WTC11 (cell line): ENCODE data around the gene MED22.
"Not testable (repeated sequence)": the region's sequence is repeated elsewhere in the genome, so short reads cannot be mapped to it uniquely, and the experiment has no call there.

Experiments used
- CTCF ChIP-seq: fragments of 200-600 bp; IDR thresholded peaks from 2 replicates; pipeline ENCODE4 v1.8.0; 2022; ENCODE audit warnings: antibody characterized with exemption
- ESRRA ChIP-seq: sonication (generic); formaldehyde crosslinking; IDR thresholded peaks from 2 replicates; pipeline ENCODE4 v1.8.1; 2022; ENCODE audit warnings: mild to moderate bottlenecking, missing genetic modification reagents, borderline replicate concordance
- MAX ChIP-seq: sonication (generic); formaldehyde crosslinking; IDR thresholded peaks from 2 replicates; pipeline ENCODE4 v1.8.0; 2022; ENCODE audit warnings: mild to moderate bottlenecking, missing genetic modification reagents
- NR1H2 ChIP-seq: sonication (generic); formaldehyde crosslinking; IDR thresholded peaks from 2 replicates; pipeline ENCODE4 v1.9.0; 2021; ENCODE audit warnings: mild to moderate bottlenecking, moderate library complexity, missing genetic modification reagents
- TCF7 ChIP-seq: sonication (generic); formaldehyde crosslinking; IDR thresholded peaks from 2 replicates; pipeline ENCODE4 v1.8.0; 2022; ENCODE audit warnings: mild to moderate bottlenecking, low read depth, missing genetic modification reagents, moderate library complexity

DNA sequence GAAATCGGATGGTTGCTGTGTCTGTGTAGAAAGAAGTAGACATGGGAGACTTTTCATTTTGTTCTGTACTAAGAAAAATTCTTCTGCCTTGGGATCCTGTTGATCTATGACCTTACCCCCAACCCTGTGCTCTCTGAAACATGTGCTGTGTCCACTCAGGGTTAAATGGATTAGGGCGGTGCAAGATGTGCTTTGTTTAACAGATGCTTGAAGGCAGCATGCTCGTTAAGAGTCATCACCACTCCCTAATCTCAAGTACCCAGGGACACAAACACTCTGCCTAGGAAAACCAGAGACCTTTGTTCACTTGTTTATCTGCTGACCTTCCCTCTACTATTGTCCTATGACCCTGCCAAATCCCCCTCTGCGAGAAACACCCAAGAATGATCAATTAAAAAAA lies 43.5 kb upstream of the MED22 start:
- not testable (repeated sequence) for TF ChIP-seq CTCF; TCF7 (CRISPR knock-in tag); ESRRA (CRISPR knock-in tag); NR1H2 (CRISPR knock-in tag); MAX (CRISPR knock-in tag)
